IPS DF 6.9 (cell line): ENCODE measurements around the gene PRICKLE2.

ENCODE experiments used
- DNase-seq: peaks from one replicate; pipeline ENCODE4 v3.0.0-alpha.2; 2013; ENCODE audit warnings: low read depth, low spot score
- H3K27ac ChIP-seq: one replicate; pipeline ENCODE4 v1.5.1; 2013; ENCODE audit warnings: low read length, control low read depth
- H3K27me3 ChIP-seq: 2 replicates; pipeline ENCODE4 v1.6.1; 2013; ENCODE audit warnings: mild to moderate bottlenecking, low read length; ENCODE audit not compliant: control insufficient read depth, insufficient read depth
- H3K36me3 ChIP-seq: 2 replicates; pipeline ENCODE4 v1.6.1; 2013; ENCODE audit warnings: low read length; ENCODE audit not compliant: control insufficient read depth, insufficient read depth
- H3K4me1 ChIP-seq: 2 replicates; pipeline ENCODE4 v1.6.1; 2013; ENCODE audit warnings: low read length; ENCODE audit not compliant: control insufficient read depth, insufficient read depth
- H3K4me3 ChIP-seq: 2 replicates; pipeline ENCODE4 v1.5.1; 2013; ENCODE audit warnings: mild to moderate bottlenecking, low read length
- H3K9me3 ChIP-seq: 2 replicates; pipeline ENCODE4 v1.6.1; 2013; ENCODE audit warnings: low read length, inconsistent platforms; ENCODE audit not compliant: control insufficient read depth, insufficient read depth
- WGBS: extraction: QIAGEN DNeasy Blood & Tissue Kit; methylation state at CpG from one replicate; pipeline ENCODE4 v1.1.7; 2013; ENCODE audit warnings: mixed read lengths, missing lambda C conversion rate; ENCODE audit not compliant: insufficient read length, insufficient coverage; 5-methylcytosine and 5-hydroxymethylcytosine counted together

PRICKLE2 gene

GRCh38 chr3:64173563-64173962 is 51.7 kb downstream of the PRICKLE2 start:
- H3K36me3 ChIP-seq: no peaks in the 10 kb centered on the region
- no CpG with 5 or more reads among the region's 5 CpGs for WGBS
- H3K4me1 ChIP-seq: 0 out of 2 replicates have a peak, but pooled peaks cover 1% of the 10 kb centered on the region
- H3K4me3 ChIP-seq: no peak overlapping the region
- DNase-seq: no peak
- no peak overlapping the region for H3K27ac ChIP-seq
- H3K27me3 ChIP-seq: no peaks in the 10 kb centered on the region
- H3K9me3 ChIP-seq: no peaks in the 10 kb centered on the region

GRCh38 chr3:64170270-64170669 is 55.0 kb downstream of the PRICKLE2 start:
- Histone ChIP-seq H3K4me3 (no peak overlapping the region), H3K9me3 (no peaks in the 10 kb centered on the region), H3K36me3 (no peaks in the 10 kb centered on the region), H3K27me3 (no peaks in the 10 kb centered on the region), H3K27ac (no peak overlapping the region), H3K4me1 (no peaks in the 10 kb centered on the region)
- no peak for DNase-seq
- no CpG with 5 or more reads among the region's 5 CpGs for WGBS

GRCh38 chr3:64167868-64168267 is 57.4 kb downstream of the PRICKLE2 start:
- Histone ChIP-seq H3K27ac (no peak overlapping the region), H3K27me3 (no peaks in the 10 kb centered on the region), H3K36me3 (no peaks in the 10 kb centered on the region), H3K4me1 (peaks cover 2% of the 10 kb centered on the region; the same call in 1 of the 2 replicates), H3K4me3 (no peak overlapping the region), H3K9me3 (no peaks in the 10 kb centered on the region)
- WGBS: no CpG with 5 or more reads among the region's 1 CpG
- DNase-seq: no peak

GRCh38 chr3:64167351-64167750 is 57.9 kb downstream of the PRICKLE2 start:
- no peaks in the 10 kb centered on the region for H3K27me3 ChIP-seq
- DNase-seq: no peak
- no CpG with 5 or more reads among the region's 4 CpGs for WGBS
- peaks cover 2% of the 10 kb centered on the region; the same call in 1 of the 2 replicates for H3K4me1 ChIP-seq
- H3K9me3 ChIP-seq: no peaks in the 10 kb centered on the region
- H3K4me3 ChIP-seq: no peak overlapping the region
- H3K27ac ChIP-seq: no peak overlapping the region
- H3K36me3 ChIP-seq: no peaks in the 10 kb centered on the region

GRCh38 chr3:64166584-64167162 is 58.6 kb downstream of the PRICKLE2 start:
- DNase-seq: peak; percentile 27
- WGBS: no CpG with 5 or more reads among the region's 4 CpGs
- H3K4me1 ChIP-seq: peaks cover 2% of the 10 kb centered on the region; the same call in 1 of the 2 replicates
- no peaks in the 10 kb centered on the region for H3K9me3 ChIP-seq
- no peak overlapping the region for H3K4me3 ChIP-seq
- no peaks in the 10 kb centered on the region for H3K36me3 ChIP-seq
- no peaks in the 10 kb centered on the region for H3K27me3 ChIP-seq
- no peak overlapping the region for H3K27ac ChIP-seq

GRCh38 chr3:64164349-64164748 is 60.9 kb downstream of the PRICKLE2 start:
- H3K4me1 ChIP-seq: peaks cover 2% of the 10 kb centered on the region; the same call in 1 of the 2 replicates
- no CpG with 5 or more reads among the region's 2 CpGs for WGBS
- H3K4me3 ChIP-seq: no peak overlapping the region
- no peaks in the 10 kb centered on the region for H3K27me3 ChIP-seq
- H3K36me3 ChIP-seq: no peaks in the 10 kb centered on the region
- H3K27ac ChIP-seq: no peak overlapping the region
- H3K9me3 ChIP-seq: no peaks in the 10 kb centered on the region
- no peak for DNase-seq

- peaks cover 2% of the 10 kb centered on the region; the same call in 1 of the 2 replicates for H3K4me1 ChIP-seq
- no CpG with 5 or more reads among the region's 4 CpGs for WGBS
- no peak overlapping the region for H3K27ac ChIP-seq
- H3K27me3 ChIP-seq: no peaks in the 10 kb centered on the region
- H3K9me3 ChIP-seq: no peaks in the 10 kb centered on the region
- H3K36me3 ChIP-seq: no peaks in the 10 kb centered on the region
- DNase-seq: no peak
- H3K4me3 ChIP-seq: no peak overlapping the region
These were observed 61.5 kb downstream of the PRICKLE2 start for GRCh38 chr3:64163755-64164148.

GRCh38 chr3:64163019-64163754 is 62.1 kb downstream of the PRICKLE2 start:
- WGBS: no CpG with 5 or more reads among the region's 8 CpGs

GRCh38 chr3:64161481-64161952 is 63.7 kb downstream of the PRICKLE2 start:
- H3K9me3 ChIP-seq: no peaks in the 10 kb centered on the region
- peaks cover 3% of the 10 kb centered on the region; the same call in 1 of the 2 replicates for H3K4me1 ChIP-seq
- H3K4me3 ChIP-seq: no peak overlapping the region
- no peak for DNase-seq
- WGBS: no CpG with 5 or more reads among the region's 2 CpGs
- H3K36me3 ChIP-seq: no peaks in the 10 kb centered on the region
- no peak overlapping the region for H3K27ac ChIP-seq
- no peaks in the 10 kb centered on the region for H3K27me3 ChIP-seq

More at GRCh38 chr3:64163019-64163754, 62.1 kb downstream of the PRICKLE2 start:
- no peaks in the 10 kb centered on the region for H3K36me3 ChIP-seq
- no peak overlapping the region for H3K27ac ChIP-seq
- no peaks in the 10 kb centered on the region for H3K9me3 ChIP-seq
- H3K4me1 ChIP-seq: peaks cover 2% of the 10 kb centered on the region; the same call in 1 of the 2 replicates
- H3K4me3 ChIP-seq: no peak overlapping the region
- no peaks in the 10 kb centered on the region for H3K27me3 ChIP-seq
- DNase-seq: no peak

- Histone ChIP-seq H3K36me3 (no peaks in the 10 kb centered on the region), H3K9me3 (no peaks in the 10 kb centered on the region), H3K27me3 (no peaks in the 10 kb centered on the region), H3K4me3 (no peak overlapping the region), H3K27ac (no peak overlapping the region), H3K4me1 (peaks cover 3% of the 10 kb centered on the region; the same call in 1 of the 2 replicates)
- no CpG with 5 or more reads among the region's 8 CpGs for WGBS
- DNase-seq: no peak
These were observed 65.1 kb downstream of the PRICKLE2 start for GRCh38 chr3:64160000-64160695.
